OCI-LY1 (cell line): Measurements from ENCODE around the gene FUT8.

ENCODE experiments used
- EZH2 ChIP-seq: fragments of 200-600 bp; sonication (generic), shearing (Covaris generic); IDR thresholded peaks from 2 replicates; pipeline ENCODE4 v1.8.0; 2017; ENCODE audit warnings: borderline replicate concordance, mixed run types, mild to moderate bottlenecking, antibody characterized with exemption, low read length, moderate library complexity, mixed read lengths
- TF ChIP-seq, protein P1 (sequence below): fragments of 200-600 bp; sonication (generic), shearing (Covaris generic); IDR thresholded peaks from 2 replicates; pipeline ENCODE4 v1.5.1; 2017; ENCODE audit warnings: mild to moderate bottlenecking, antibody characterized with exemption, low read length, moderate library complexity, mixed read lengths

DNA sequence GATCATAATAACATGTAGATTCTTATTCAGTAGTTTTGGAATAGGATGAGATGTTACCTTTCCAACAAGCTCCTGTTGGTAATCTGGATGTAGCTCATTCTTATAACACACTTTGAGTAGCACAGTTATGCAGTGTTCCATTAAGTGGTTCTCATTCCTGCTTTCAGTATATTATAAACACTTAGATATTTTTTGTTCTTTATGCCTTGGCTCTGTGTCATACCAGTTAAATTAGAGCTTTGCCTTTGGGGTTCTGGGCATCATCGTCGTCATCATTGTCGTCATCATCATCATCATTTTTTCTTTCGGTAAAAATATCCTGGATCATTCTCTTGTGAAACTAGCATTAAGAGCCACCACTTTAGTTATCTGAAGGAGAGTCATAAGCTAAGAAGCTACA is 87.5 kb downstream of the FUT8 start:
- TF ChIP-seq, protein P1, sequence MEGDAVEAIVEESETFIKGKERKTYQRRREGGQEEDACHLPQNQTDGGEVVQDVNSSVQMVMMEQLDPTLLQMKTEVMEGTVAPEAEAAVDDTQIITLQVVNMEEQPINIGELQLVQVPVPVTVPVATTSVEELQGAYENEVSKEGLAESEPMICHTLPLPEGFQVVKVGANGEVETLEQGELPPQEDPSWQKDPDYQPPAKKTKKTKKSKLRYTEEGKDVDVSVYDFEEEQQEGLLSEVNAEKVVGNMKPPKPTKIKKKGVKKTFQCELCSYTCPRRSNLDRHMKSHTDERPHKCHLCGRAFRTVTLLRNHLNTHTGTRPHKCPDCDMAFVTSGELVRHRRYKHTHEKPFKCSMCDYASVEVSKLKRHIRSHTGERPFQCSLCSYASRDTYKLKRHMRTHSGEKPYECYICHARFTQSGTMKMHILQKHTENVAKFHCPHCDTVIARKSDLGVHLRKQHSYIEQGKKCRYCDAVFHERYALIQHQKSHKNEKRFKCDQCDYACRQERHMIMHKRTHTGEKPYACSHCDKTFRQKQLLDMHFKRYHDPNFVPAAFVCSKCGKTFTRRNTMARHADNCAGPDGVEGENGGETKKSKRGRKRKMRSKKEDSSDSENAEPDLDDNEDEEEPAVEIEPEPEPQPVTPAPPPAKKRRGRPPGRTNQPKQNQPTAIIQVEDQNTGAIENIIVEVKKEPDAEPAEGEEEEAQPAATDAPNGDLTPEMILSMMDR = no peak
- TF ChIP-seq EZH2 = no peak
